NCI-H2171 treated with DMSO at 0.1 percent for 48 hours (cell line): ENCODE measurements around the gene STPG2.
"Not testable (repeated sequence)": the region's sequence is repeated elsewhere in the genome, so short reads cannot be mapped to it uniquely, and the experiment has no call there.

ENCODE experiments used
- DNase-seq: peaks from one replicate; lab custom pipeline; 2025; lab: John Stamatoyannopoulos, UW

Gene STPG2

DNA sequence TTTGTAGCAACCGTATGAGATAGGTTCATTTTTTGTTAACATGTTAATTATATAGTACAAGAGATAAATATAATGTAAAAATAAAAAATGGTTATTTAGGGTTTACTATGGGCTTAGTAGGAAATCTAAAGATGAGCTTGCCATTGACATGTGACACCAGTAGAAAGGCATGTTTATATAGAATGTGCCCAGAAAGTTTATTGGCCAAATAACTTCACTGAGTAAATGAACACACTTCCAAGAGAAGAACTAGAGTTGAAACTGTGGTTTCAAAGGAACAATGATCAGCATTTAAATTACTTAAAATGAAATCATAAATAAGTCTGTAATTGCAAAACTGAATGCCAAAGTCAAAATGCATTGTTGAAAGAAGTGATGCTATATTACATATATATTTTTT lies 503.3 kb downstream of the STPG2 start:
- no peak for DNase-seq

DNA sequence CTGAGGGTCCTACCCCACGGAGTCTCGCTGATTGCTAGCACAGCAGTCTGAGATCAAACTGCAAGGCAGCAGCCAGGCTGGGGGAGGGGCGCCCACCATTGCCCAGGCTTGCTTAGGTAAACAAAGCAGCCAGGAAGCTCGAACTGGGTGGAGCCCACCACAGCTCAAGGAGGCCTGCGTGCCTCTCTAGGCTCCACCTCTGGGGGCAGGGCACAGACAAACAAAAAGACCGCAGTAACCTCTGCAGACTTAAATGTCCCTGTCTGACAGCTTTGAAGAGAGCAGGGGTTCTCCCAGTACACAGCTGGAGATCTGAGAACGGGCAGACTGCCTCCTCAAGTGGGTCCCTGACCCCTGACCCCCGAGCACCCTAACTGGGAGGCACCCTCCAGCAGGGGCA lies 509.4 kb downstream of the STPG2 start:
- not testable (repeated sequence) for DNase-seq

DNA sequence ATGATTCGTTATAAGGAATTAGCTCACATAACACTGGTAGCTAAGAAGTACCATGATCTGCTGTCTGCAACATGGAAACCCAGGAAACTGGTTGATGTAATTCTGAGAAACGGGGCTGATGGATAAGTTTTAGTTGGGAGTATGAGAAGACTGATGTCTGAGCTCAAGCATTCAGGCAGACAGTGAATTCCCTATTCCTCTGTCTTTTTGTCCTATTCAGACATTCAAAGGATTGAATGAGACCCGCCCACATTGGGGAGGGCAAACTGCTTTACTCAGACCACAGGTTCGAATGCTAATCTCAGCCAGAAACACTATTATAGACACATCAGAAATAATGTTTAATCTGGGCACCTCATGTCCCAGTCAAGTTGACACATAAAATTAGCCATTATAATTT lies 515.5 kb downstream of the STPG2 start:
- DNase-seq, result no peak

DNA sequence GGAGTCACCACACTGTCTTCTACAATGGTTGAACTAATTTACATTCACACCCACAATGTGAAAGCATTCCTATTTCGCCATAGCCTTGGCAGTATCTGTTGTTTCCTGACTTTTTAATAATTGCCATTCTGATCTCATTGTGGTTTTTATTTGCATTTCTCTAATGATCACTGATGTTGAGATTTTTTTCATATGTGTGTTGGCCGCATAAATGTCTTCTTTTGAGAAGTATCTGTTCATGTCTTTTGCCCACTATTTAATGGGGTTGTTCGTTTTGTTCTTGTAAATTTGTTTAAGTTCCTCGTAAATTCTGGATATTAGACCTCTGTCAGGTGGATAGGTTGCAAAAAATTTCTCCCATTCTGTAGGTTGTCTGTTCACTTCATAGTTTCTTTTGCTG lies 519.1 kb downstream of the STPG2 start:
- DNase-seq, result no peak

DNA sequence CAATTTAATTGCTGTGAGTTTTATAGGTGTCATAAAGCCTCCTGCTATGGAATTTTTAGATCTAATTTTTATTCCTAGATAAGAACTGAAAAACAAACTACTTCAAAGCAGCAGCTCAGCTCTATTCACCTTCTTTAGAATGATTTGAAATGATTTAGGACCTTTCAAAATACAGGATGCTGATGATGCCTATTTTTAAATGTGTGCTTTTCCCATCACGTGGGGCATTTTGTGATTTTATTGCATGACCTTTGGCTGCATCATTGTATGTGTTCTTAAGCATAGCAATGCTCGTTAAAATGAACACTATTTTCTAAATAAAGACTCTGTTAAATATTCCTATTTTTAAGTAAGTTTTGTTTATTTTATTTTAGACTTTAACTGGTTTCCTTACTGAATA lies 537.3 kb downstream of the STPG2 start:
- no peak for DNase-seq

DNA sequence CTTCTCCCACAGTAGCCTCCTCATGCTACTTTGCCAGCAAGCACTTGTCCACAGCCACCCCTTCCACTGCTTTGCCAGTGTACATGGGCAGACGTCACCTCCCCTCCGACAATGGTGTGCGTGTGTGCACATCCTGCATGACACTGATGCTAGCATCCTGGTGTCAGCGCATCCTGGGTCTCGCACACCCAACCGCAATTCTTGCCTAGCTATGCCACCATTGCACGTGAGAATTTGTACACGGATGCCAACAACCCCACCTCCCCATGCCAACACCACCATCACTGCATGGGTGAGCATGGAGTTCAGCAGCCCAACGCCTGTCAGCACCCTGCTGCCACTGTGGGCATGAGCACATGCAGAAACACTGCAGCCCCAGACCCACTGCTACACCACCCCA lies 550.0 kb downstream of the STPG2 start:
- no peak for DNase-seq

DNA sequence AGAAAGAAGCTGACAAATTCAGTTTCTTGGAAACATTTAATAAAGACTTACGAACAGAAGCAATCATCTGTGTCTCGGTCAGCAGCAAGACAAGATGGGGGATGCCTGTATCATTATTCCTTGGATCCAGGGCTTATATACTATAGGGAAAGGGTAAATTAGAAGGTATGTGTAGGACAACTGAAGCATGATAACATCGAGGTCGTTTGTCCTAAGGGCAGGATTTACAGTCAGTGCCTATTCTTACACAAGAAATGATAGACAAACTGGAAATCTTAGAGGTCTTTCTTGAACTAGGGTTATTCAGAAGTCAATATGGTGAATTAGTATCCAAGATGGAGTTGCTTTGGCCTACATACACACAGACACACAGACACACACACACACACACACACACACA lies 553.0 kb downstream of the STPG2 start:
- no peak for DNase-seq

DNA sequence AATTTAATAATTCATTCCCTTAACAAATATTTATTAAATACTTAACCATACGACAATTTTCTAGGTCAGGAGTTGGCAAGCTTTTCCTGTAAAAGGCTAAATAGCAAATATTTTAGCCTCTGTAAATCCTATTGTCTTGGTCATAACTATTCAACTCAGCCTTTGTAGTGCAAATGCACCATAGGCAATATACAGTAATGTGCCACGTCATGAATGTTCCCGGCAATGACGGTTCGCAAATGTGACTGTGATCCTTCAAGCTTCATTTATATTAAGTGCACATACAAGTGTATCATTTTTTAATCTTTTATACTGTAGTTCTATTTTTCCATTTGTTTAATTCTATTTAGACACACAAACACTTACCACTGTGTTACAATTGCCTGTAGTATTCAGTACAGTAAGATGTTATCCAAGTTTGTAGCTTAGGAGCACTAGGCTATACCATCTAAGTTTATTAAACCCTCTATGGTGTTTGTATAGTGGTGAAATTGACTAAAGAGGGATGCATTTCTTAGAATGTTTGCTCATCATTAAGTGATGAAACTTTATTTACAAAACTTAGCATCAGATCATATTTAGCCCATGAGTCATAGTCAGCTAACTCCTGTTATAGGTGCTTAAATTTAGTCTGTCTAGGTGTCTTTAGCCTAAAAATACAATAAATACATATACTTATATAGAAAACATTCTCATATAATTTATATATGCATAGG lies 553.6 kb downstream of the STPG2 start:
- no peak for DNase-seq

DNA sequence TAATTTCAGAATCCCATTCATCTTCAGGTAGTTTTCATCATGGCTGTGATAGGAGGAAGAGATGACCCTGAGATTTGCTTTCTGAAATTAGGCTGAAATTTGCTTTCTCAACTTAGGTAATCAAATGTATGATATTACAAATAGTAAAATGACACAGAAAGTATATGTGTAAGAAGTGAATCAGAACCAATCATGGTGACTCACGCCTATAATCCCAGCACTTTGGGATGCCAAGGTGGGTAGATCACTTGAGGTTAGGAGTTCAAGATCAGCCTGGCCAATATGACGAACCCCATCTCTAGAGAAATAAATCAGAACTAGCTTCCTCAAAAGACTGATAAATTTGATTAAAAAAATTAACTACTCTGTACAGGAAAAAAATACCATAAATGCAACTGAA lies 555.4 kb downstream of the STPG2 start:
- DNase-seq, result no peak

DNA sequence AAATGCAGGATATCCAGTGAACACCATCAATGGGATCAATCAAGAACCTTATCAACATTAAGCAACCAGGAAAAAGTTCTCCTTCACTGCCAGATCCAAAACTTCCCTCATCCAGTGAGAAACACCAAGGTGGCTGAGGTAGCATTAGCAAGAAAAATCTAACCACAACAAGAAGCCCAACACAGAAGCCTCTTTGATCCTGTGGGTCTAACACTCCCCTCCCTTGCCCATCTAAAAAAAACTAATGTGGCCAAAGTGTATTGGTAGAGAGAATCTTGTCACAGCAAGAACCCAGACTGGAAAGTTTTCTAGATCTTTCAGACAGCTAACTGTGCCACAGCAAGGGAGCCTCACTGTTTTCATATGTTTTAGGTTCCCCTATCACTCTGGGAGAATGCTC lies 558.0 kb downstream of the STPG2 start:
- DNase-seq, result no peak

DNA sequence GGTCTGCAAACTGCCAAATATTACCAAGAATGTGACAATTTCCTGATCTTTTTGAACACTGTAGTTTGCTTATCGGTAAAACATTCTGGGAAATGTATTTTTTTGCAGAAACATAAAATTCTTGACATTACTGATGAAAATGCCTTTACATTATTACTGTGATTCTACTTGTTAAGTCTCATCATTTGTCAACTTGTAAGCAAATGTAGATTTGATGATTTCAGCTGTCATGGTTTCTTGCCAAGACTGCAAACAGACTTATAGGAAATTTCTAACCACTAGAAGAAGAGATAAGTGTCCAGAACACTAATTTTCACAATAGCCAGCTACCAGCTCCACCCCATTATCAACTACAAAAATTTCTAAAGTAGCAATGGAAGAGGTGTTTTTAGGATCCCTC lies 560.4 kb downstream of the STPG2 start:
- DNase-seq, result no peak

DNA sequence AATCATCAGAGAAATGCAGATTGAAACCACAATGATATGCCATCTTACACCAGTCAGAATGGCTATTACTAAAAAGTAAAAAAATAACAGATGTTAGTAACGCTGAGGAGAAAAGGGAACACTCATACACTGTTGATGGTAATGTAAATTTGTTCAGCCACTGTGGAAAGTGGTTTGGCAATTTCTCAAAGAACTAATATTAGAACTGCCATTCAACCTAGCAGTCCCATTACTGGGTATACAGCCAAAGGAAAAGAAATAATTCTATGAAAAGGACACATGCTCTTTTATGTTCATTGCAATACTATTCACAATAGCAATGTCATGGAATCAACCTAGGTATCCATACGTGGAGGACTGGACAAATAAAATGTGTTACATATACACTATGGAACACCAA lies 566.3 kb downstream of the STPG2 start:
- DNase-seq, result no peak

DNA sequence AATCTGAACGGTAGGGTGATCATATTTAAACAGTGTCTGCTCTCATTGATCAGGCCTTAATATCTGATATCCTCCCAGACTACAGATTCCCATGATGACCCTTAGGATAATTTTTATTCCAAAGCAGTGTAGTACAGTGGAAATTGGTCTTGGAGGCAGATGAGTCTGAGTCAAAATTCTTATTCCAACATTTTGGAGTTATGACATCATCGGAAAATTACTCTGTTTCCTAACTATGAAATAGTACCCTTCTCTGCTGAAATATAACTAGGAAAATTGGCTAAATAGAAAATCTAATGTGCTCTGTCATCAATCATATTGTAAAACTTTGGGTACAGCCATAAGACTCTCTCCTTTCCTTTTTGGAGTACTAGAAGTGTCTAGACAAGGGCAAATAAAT lies 583.3 kb downstream of the STPG2 start:
- no peak for DNase-seq

DNA sequence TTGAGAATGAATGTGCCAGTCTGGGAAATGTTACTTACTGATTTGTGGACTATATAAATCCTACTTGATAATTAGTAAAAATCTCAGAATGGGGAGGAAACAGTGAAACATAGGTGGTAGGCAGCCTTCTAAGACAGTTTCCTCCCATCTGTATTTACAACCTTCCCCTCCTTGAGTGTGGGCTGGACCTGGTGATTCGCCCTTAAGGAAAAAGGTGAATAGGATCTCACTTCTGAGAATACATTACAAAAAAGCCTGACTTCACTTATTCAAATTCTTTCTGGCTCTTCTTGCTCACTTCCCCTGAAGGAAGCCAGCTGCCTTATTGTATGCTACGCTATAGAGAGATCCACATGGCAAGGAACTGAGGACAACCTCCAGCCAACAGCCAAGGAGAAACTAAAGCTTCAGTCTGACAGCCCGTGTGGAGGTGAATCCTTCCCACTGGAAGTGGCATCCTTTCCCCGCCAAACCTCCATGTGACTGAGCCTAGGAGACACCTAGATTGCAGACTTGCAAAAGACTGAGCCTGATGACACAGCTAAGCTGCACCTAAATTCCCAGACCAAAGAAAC lies 585.0 kb downstream of the STPG2 start:
- DNase-seq, result no peak

DNA sequence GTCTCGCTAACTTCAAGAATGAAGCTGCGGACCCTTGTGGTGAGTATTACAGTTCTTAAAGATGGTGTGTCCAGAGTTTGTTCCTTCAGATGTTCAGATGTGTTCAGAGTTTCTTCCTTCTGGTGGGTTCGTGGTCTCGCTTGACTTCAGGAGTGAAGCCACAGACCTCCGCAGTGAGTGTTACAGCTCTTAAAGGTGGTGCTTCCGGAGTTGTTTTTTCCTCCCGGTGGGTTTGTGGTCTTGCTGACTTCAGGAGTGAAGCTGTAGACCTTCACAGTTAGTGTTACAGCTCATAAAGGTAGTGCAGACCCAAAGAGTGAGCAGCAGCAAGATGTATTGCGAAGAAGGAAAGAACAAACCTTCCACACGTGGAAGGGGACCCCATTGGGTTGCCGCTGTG lies 592.6 kb downstream of the STPG2 start:
- DNase-seq, result not testable (repeated sequence)

DNA sequence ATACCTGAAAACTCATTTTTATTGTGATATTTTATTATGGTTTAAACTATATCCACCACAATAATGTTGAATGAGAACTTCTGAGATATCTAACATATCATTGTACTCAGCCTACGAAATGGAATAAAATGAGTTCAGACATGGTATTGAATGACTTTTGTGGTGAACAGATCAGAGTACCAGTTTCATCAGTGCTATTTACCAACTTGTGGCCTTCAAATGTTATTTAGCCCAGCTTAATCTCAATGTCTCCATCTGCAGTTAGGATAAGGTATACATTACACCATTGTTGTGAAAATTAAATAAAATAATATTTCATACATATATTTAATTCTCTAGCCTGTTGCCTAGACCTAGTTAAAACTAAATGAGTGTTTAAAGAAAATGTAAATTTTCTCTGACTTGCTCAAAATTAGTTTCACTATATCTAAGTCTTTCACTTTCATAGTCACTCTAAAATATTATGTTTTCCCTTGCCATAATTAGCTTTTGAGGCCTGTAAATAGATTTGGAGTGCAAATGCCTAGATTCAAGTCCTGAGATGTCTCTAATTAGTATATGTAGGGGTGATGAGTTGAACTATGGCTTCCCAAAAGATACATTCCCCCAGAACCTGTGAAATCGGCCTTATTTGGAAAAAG lies 594.2 kb downstream of the STPG2 start:
- no peak for DNase-seq

DNA sequence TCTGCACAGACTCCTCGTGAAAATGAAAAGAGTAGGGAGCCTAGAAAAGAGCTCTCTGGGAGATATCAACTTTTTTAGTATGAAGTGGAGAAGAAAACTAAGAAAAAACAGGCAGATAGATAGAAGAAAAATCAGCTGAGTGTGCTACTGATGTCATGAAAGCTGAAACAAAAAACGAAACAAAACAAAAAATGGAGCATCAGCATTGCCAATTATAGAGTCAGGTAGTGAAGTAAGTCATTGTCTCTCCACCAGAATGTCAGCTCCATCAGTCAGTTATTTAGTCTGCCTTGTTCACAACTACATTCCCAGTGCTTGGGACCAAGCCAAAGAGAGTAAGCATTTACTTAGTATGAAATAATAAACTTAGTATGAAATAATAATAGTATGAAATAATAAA lies 595.1 kb downstream of the STPG2 start:
- DNase-seq, result no peak

DNA sequence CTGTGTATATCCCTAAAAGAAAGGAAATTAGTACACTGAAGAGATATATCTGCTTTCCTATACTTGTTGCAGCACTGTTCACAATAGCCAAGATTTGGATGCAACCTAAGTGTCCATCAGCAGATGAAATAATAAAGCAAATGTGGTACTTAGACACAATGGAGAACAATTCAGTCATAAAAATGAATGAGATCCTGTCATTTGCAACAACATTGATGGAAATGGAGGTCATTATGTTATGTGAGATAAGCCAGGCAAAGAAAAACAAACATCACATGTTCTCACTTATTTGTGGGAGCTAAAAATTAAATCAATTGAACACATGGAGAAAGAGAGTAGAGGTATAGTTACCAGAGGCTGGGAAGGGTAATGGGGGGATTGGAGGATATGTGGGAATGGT lies 611.9 kb downstream of the STPG2 start:
- no peak for DNase-seq

DNA sequence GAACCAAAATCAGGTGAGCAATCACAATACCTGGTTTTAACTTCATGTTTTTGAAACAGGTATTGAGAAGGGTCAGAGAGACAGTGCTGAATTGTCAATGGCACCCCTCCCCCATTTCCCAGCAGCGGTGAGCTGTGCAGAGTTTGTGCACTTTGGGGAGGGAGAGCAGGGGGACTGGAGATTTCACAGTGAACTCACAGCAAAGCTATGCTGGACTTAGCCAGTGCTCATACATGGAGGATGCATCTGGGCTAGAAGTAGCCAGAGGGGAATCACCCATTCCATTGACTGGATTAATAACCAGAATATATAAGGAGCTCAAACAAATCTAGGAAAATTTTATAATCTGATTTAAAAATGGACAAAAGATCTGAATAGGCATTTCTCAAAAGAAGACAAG lies 612.6 kb downstream of the STPG2 start:
- DNase-seq, result no peak

DNA sequence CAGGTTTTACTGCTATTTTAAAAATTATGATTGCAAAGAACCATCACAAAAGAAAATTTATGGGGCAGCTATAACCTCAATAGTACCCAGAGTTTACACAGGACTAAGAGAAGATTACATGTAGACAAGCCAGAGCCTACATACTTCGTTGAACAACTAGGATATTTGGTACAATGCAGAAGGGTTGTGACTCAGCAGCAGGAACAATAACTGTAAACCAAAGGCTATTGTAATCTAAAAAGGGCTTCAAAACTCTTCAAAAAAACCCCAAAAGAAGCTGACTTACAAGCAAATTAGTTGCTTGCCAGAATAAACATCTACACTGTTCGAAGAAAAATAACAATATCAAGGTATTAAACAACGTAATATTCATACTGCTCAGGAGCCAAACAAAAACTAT lies 618.0 kb downstream of the STPG2 start:
- DNase-seq, result no peak

DNA sequence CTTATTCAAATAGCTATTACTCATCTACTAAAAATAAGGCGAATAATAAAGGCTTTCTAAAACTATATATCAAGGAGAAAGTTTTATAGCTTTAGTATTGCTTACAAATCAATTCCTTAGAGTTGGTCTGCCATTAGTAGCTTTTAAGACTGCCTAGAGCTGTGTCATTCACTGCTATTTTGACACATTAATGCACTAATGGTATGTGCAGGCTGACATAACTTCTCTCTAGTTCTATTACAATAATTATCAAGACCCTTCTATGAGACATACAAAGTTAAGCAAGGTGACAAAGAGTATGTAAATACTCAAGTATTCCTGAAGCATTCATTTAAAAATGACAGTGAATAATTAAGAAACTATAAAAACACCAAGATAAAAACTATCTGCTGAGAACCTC lies 625.3 kb downstream of the STPG2 start:
- no peak for DNase-seq

DNA sequence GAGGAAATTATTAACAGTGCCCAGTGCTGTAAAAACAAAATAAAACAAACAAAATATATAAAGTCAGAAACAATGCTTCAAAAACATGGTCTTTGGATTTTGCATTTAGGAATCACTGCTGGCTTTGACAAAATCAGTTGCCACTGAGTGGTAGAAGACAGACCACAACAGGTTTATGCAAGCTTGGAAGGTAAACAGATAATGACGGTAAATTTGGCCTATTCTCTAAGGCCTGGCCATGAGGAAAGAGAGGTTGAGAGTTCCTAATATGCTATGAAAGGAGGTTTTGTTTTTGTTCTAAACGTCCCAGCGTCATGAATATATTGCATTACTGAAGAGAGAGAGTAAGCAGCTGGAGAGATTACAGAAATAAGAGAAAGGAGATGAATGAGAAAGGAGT lies 629.4 kb downstream of the STPG2 start:
- DNase-seq, result no peak
